ENCODE results near the gene HOXB5.

DNA sequence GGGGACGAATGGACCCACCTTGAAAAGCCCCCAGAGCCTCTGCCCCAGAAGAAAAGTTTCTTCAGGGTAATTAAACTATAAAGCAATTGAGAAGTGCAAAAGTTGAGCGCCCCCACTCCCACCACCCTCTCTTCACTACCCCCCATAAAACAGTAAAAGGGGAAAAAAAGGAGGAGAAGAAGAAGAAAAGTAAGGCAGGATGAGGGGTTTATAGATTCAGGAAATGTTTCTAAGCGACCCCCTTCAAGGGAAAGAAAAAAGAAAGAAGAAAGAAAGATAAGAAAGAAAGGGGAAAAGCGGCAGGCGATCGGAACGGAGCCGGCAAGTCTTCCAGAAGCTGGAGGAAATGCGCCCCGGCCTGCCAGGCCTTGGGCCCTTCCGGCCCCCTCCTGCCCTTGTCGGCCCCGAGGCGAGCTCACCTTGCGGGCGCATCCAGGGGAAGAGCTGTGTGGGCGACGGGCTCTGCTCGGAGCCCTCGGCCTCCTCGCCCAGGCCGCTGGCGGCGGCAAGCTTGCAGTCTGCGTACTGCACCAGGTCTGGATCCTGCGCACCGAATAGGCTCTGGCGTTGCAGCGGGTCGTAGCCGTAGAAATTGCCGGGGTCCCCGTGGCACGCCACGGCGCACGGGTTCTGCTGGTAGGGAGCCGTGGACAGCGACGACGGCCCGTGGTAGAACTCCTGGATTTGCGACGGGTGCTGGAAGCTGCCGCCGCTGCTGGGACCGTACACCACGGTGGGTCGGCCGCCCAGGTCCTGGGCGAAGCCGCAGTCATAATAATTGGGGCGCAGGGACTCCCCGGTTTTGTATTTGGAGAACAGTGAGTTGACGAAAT, 20.5 kb upstream of the HOXB5 start:
- TF ChIP-seq, protein P1, sequence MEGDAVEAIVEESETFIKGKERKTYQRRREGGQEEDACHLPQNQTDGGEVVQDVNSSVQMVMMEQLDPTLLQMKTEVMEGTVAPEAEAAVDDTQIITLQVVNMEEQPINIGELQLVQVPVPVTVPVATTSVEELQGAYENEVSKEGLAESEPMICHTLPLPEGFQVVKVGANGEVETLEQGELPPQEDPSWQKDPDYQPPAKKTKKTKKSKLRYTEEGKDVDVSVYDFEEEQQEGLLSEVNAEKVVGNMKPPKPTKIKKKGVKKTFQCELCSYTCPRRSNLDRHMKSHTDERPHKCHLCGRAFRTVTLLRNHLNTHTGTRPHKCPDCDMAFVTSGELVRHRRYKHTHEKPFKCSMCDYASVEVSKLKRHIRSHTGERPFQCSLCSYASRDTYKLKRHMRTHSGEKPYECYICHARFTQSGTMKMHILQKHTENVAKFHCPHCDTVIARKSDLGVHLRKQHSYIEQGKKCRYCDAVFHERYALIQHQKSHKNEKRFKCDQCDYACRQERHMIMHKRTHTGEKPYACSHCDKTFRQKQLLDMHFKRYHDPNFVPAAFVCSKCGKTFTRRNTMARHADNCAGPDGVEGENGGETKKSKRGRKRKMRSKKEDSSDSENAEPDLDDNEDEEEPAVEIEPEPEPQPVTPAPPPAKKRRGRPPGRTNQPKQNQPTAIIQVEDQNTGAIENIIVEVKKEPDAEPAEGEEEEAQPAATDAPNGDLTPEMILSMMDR (conservative IDR thresholded peaks at IDR 0.05; ENCODE audit: low read depth, low read length): no peak
- no peak for TF ChIP-seq EZH2 (IDR thresholded peaks at IDR 0.05; ENCODE audit: borderline replicate concordance, low read depth, low read length, poor library complexity, severe bottlenecking)
